ENCODE measurements around the gene EDC3.

The EDC3 gene

GRCh38 chr15:74624020-74624602 lies 71.7 kb downstream of the EDC3 start:
- no peak for DNase-seq (ENCODE audit: low read depth)

DNA sequence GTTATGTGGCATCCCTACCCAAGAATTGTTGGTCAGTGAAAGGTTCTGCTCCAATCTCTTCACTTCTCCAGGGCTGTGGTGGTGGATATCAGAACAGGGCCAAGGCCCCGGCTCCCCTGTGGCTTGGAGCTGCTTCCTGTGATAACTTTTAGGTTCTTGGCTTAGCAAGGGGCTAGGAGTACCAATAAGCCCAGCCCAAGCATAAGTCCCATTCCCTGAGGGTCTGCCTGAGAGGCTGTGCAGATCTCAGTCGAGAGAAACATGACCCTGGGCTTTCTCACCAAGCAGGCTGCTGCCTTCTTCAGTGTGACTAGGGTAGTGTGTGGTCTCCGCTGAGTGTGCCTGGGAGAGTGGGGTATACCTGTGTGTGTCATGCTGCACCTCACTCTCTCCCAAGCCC lies 73.1 kb downstream of the EDC3 start:
- DNase-seq (ENCODE audit: low read depth), result no peak

DNA sequence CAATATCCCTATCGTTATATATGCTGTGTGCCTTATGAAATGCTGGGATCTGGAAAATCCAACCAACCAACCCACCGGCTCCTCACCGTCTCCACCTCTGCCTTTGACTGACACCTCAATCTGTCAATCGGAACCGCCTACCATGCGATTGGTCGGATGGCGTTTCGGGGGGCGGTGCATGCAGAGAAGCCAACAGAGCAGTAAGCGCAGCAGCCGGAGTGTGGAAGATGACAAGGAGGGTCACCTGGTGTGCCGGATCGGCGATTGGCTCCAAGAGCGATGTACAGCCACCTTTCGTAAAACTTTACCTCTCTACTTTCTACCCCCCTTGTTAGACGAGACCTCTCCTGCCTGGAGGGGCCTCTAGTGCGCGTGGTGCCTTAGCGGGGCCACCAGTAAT lies 73.9 kb downstream of the EDC3 start:
- DNase-seq (ENCODE audit: low read depth), result no peak

DNA sequence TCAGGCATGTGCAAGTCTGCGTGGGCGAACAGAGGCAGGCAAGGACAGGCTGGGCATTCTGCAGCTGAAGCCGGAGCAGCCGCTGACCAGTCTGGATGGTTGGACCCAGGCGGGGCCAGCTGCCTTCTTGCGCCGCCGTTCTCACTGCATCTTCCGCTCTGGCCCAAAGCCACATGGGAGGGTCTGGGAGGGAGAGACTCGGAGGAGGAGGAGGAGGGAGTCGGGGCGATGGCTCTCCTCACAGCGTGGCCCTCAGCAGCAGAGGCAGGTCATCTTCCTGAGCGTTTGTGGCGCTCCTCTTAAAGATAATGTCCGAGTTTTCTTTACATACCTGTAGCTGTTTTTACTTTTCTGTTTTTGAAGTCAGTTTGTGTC lies 74.3 kb downstream of the EDC3 start:
- no peak for DNase-seq (ENCODE audit: low read depth)

GRCh38 chr15:74620636-74621545 lies 74.9 kb downstream of the EDC3 start:
- DNase-seq (ENCODE audit: low read depth), result peak; percentile 58

DNA sequence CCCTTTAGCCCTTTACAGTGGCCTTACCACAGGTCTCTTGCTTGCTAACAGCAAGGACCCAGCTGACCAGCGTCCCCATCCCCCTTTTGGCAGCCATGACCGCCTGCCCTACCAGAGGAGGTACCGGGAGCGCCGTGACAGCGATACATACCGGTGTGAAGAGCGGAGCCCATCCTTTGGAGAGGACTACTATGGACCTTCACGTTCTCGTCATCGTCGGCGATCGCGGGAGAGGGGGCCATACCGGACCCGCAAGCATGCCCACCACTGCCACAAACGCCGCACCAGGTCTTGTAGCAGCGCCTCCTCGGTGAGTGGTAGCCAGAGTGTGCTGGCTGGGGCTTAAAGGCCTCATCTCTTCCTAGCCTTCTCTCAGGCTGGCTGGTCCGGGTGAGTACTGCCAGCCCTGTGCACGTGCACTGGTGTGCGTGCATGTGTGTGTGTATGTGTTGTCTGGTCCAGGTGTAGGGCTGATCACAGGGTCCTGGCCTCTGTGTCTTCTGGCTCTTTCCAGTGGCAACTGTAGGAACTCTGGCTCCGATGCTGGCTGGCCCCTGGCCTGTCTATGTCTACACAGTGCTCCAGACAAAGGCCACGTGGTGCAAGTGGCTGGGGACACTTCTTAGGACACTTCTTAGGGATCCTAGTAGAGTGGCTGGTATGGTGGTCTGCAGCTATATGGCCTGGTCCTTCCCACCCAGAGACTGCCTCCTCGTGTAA lies 75.7 kb downstream of the EDC3 start:
- DNase-seq (ENCODE audit: low read depth), result no peak

- no peak for DNase-seq (ENCODE audit: low read depth)
These were observed 76.8 kb downstream of the EDC3 start for GRCh38 chr15:74618841-74619596.

GRCh38 chr15:74616996-74617395 lies 78.8 kb downstream of the EDC3 start:
- no peak for DNase-seq (ENCODE audit: low read depth)

DNA sequence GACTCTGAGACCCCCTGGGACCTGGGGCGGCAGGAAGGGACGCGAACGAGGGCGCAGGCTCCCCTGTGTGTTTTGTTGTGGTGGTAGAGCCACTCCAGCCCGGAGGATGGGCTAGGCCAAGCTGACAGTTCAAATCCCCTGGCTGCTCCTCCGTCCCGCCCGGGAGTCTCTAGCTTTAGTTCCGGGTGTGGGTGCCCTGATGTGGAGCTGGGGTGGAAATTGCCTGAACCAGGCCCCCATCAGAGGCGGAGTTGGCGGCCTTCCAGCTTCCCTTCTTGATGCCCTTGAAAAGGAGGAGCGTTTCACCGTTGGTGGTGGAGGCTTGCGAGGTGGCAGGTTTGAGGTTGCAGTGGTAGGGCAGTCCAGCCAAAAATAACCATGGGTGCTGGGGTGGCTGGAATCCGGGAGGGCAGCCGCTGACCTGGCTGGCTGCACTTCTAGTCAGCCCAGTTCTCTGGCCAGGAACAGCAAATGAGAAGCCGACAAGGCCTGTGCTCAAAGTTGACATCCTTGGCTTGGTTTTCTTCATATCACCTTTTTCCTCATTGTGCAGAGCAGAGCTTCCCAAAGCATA lies 79.4 kb downstream of the EDC3 start:
- peak; percentile 53 for DNase-seq (ENCODE audit: low read depth)

- DNase-seq (ENCODE audit: low read depth), result peak; percentile 97
These were observed 80.1 kb downstream of the EDC3 start, which contains the start of gene CLK3 for GRCh38 chr15:74615508-74616365. Gene CLK3 (plus strand): TSS chr15:74615836. CDS start chr15:74619197, 3,361 bp downstream.

GRCh38 chr15:74614744-74615507 lies 80.9 kb downstream of the EDC3 start:
- DNase-seq (ENCODE audit: low read depth), result peak; percentile 88

- no peak for DNase-seq (ENCODE audit: low read depth)
These were observed 81.7 kb downstream of the EDC3 start for GRCh38 chr15:74613953-74614743.

DNA sequence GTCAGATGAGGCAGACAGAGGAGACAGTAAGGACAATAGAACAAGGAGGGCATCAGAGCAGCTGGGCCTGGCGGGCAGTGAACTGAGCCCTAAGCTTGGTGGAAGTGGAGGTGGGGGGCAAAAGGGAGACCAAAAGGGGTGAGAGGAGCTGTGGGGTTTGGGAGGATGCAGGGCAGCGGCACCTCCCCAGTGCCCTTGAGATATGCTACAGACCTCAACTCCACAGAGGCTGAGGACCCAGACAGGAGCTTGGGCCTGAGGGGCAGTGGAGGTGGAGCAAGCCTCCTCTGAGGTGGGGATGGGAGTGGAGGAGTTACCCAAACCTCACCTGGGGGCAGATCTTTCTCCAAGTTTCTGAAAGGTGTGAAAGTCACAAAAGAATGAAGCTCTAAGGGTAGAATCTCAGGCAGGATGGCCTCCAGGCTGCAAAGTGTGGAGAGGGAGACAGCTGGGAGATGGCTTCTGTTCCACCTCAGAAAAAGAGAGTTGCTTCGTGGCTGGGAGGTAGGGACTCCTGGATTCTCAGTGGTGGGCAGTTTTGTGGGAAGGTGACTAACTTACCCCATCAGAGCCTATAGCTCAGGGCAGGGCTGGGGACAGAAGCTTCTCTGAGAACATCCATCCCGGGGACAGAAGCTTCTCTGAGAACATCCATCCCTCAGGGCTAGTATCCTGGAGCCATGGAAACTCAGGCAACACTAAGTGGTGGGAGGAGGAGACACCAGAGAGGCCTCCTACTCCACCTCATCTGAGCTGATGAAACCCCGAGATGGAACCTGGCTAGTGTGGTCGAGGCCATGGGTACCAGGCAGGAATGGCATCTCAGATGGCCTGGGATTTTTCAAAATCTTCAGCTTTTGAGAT lies 82.5 kb downstream of the EDC3 start:
- no peak for DNase-seq (ENCODE audit: low read depth)

DNA sequence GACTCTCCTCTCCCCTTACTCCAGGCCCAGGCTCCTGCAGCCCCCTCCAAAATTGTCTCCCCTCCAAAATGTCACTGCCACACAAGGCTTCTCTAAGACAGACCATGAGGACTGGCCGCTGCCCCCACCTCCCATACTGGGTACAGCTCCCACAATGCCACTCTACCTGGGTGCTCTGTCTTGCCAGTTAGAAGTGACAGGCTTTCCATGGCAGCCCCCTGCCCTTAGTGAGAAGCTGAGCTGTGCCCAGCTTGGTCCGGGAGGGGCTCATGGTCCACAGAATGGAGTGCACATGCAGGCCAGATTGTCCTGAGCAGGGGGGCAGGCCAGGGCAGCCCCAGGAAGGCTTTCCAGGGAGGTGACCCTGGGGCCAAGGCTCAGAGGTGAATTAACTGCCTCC lies 83.1 kb downstream of the EDC3 start:
- DNase-seq (ENCODE audit: low read depth), result no peak

- DNase-seq (ENCODE audit: low read depth), result no peak
These were observed 84.0 kb downstream of the EDC3 start for GRCh38 chr15:74611834-74612233.

DNA sequence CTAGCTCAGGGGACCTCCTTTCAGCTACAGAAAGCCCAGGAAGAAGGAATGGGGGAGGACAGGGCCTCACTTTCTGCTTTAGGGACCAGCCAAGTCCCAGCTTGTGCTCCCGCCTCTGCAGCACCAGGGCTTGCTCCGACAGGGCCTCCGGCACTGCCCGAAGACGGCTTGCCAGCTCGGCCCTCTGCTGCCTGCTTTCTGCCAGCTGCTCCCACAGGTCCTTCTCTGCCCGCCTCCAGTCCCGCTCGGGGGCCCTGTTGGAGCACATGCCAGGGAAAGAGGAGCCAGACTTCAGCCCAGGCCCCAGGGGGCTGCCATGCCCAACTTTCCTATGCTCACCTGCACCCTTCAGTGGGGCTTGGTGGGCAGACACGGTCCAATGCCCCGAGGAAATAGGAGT lies 84.5 kb downstream of the EDC3 start:
- DNase-seq (ENCODE audit: low read depth), result no peak

- DNase-seq (ENCODE audit: low read depth), result no peak
These were observed 85.4 kb downstream of the EDC3 start for GRCh38 chr15:74610302-74610951.

GRCh38 chr15:74609938-74610301 lies 85.9 kb downstream of the EDC3 start:
- no peak for DNase-seq (ENCODE audit: low read depth)
